HG03095 (cell line): ENCODE results near the gene KRT14.

Experiments
- ATAC-seq: cut with Tn5 transposase; IDR thresholded peaks from one replicate; pipeline ENCODE4 v1.9.1; 2021; ENCODE audit warnings: moderate library complexity; ENCODE audit not compliant: unreplicated experiment

The KRT14 gene

DNA sequence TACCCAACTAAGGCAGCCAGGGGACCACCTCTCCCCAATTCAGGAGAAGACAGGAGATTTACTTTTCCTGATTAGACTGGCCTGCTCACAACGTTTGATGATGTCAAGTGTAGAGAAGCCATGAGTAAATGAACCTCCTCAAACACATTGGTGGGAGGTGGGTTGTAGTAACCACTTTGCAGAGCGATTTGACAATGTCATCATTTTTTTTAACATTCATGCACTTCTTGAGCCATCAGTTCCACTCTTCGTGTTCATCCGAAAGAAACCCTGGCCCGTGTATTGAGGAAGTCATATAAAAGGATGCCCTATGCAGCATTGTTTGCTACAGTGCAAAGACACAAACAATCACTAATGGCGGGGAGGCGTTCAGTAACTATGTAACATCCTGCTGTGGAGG lies 53.1 kb downstream of the KRT14 start:
- ATAC-seq: no peak

DNA sequence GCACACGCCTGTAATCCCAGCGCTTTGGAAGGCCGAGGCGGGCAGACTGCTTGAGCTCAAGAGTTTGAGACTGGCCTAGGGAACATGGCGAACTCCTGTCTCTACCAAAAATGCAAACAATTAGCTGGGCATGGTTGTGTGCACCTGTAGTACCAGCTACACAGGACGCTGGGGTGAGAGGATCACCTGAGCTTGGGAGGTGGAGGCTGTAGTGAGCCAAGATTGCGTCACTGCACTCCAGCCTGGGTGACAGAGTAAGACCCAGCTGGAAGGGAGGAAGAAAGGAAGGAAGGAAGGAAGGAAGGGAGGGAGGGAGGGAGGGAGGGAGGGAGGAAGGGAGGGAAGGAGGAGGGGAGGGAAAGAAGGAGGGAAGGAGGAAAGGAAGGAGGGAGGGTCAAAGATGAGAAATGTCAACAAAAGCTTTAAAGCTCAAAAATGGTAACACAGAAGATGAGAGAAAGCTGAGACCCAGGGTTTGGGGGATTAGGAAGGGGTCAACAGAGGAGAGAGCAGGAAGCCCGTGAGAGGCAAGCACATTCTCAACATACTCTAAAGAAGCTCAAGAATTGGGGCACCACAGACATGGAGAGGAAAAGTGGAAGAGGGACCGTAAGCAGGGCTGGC lies 53.6 kb downstream of the KRT14 start:
- no peak for ATAC-seq
